Measurements from ENCODE around the gene PBX4. TPM values are rescaled to one million over a fixed set of nuclear protein-coding genes. Genes with fewer than 3 reads are reported as not detected.
A peak's percentile ranks its signal among the peaks of the same experiment; 100 is the strongest.
"Not testable (repeated sequence)": the region's sequence is repeated elsewhere in the genome, so short reads cannot be mapped to it uniquely, and the experiment has no call there.

The PBX4 gene
- total and polyA plus RNA-seq, 2 experiments from 2014 or later: 3.2 to 4.3 TPM

- no peaks in the 10 kb centered on the region for H3K4me1 ChIP-seq (ENCODE audit: insufficient read depth)
- H4K20me1 ChIP-seq (ENCODE audit: insufficient read depth, poor library complexity, severe bottlenecking): no peaks in the 10 kb centered on the region
- H3K27ac ChIP-seq: no peak overlapping the region
- H3K9me2 ChIP-seq (replicated peaks; ENCODE audit: insufficient read depth): no peaks in the 10 kb centered on the region
- no peak for DNase-seq (ENCODE audit: low spot score)
- H3K36me3 ChIP-seq (replicated peaks; ENCODE audit: insufficient read depth, low read depth): no peaks in the 10 kb centered on the region
- H3K4me2 ChIP-seq: no peak overlapping the region
- no peak overlapping the region for H3K4me3 ChIP-seq
- H3K27me3 ChIP-seq: no peaks in the 10 kb centered on the region
- H3K79me2 ChIP-seq: no peaks in the 10 kb centered on the region
- 91% methylated on average over 10 of the region's 10 CpGs for WGBS (ENCODE audit: low lambda C conversion rate, missing lambda C conversion rate)
- H3K9me3 ChIP-seq (ENCODE audit: low read depth): no peaks in the 10 kb centered on the region
- TF ChIP-seq EZH2phosphoT487 (IDR thresholded peaks at IDR 0.05; ENCODE audit: low read depth, severe bottlenecking, unreplicated experiment) (no peak), CTCF (IDR thresholded peaks at IDR 0.05; ENCODE audit: poor library complexity) (no peak), EZH2 (IDR thresholded peaks at IDR 0.05; ENCODE audit: borderline replicate concordance) (no peak)
- H2AFZ ChIP-seq: no peak overlapping the region
Observed at GRCh38 chr19:19610376-19611202, 7.9 kb downstream of the PBX4 start.

- not testable (repeated sequence) for H3K4me2 ChIP-seq; H3K4me1 ChIP-seq (ENCODE audit: insufficient read depth); H3K36me3 ChIP-seq (replicated peaks; ENCODE audit: insufficient read depth, low read depth); H3K9me2 ChIP-seq (replicated peaks; ENCODE audit: insufficient read depth); H3K4me3 ChIP-seq; H3K79me2 ChIP-seq; H4K20me1 ChIP-seq (ENCODE audit: insufficient read depth, poor library complexity, severe bottlenecking); DNase-seq (ENCODE audit: low spot score); H3K27me3 ChIP-seq; H3K9me3 ChIP-seq (ENCODE audit: low read depth); H2AFZ ChIP-seq
- peak overlapping the region; percentile 67 for H3K27ac ChIP-seq
- WGBS (ENCODE audit: low lambda C conversion rate, missing lambda C conversion rate): 93% methylated on average over 8 of the region's 8 CpGs
Observed at GRCh38 chr19:19606686-19607085, 11.8 kb downstream of the PBX4 start.

GRCh38 chr19:19606021-19606420 is 12.5 kb downstream of the PBX4 start:
- H3K79me2 ChIP-seq: no peaks in the 10 kb centered on the region
- H3K27ac ChIP-seq: peak overlapping the region; percentile 67
- H3K4me1 ChIP-seq (ENCODE audit: insufficient read depth): no peaks in the 10 kb centered on the region
- H3K4me3 ChIP-seq: no peak overlapping the region
- TF ChIP-seq EZH2phosphoT487 (IDR thresholded peaks at IDR 0.05; ENCODE audit: low read depth, severe bottlenecking, unreplicated experiment): no peak
- no peak for TF ChIP-seq CTCF (IDR thresholded peaks at IDR 0.05; ENCODE audit: poor library complexity)
- no peak for TF ChIP-seq EZH2 (IDR thresholded peaks at IDR 0.05; ENCODE audit: borderline replicate concordance)
- H3K36me3 ChIP-seq (replicated peaks; ENCODE audit: insufficient read depth, low read depth): no peaks in the 10 kb centered on the region
- no peak overlapping the region for H3K4me2 ChIP-seq
- H3K27me3 ChIP-seq: no peaks in the 10 kb centered on the region
- 85% methylated on average over 1 of the region's 1 CpG for WGBS (ENCODE audit: low lambda C conversion rate, missing lambda C conversion rate)
- H3K9me3 ChIP-seq (ENCODE audit: low read depth): no peaks in the 10 kb centered on the region
- H4K20me1 ChIP-seq (ENCODE audit: insufficient read depth, poor library complexity, severe bottlenecking): no peaks in the 10 kb centered on the region
- H2AFZ ChIP-seq: no peak overlapping the region
- DNase-seq (ENCODE audit: low spot score): peak; percentile 63
- no peaks in the 10 kb centered on the region for H3K9me2 ChIP-seq (replicated peaks; ENCODE audit: insufficient read depth)

- Histone ChIP-seq H3K9me2 (replicated peaks; ENCODE audit: insufficient read depth) (no peaks in the 10 kb centered on the region), H3K4me2 (no peak overlapping the region), H4K20me1 (ENCODE audit: insufficient read depth, poor library complexity, severe bottlenecking) (no peaks in the 10 kb centered on the region), H3K79me2 (no peaks in the 10 kb centered on the region), H3K4me1 (ENCODE audit: insufficient read depth) (no peaks in the 10 kb centered on the region), H3K27me3 (no peaks in the 10 kb centered on the region), H2AFZ (no peak overlapping the region), H3K9me3 (ENCODE audit: low read depth) (no peaks in the 10 kb centered on the region), H3K36me3 (replicated peaks; ENCODE audit: insufficient read depth, low read depth) (no peaks in the 10 kb centered on the region), H3K4me3 (no peak overlapping the region), H3K27ac (no peak overlapping the region)
- no peak for TF ChIP-seq EZH2 (IDR thresholded peaks at IDR 0.05; ENCODE audit: borderline replicate concordance)
- TF ChIP-seq CTCF (IDR thresholded peaks at IDR 0.05; ENCODE audit: poor library complexity): no peak
- no peak for TF ChIP-seq EZH2phosphoT487 (IDR thresholded peaks at IDR 0.05; ENCODE audit: low read depth, severe bottlenecking, unreplicated experiment)
- WGBS (ENCODE audit: low lambda C conversion rate, missing lambda C conversion rate): 81% methylated on average over 3 of the region's 3 CpGs
- DNase-seq (ENCODE audit: low spot score): no peak
Observed at GRCh38 chr19:19602713-19603324, 15.7 kb downstream of the PBX4 start.

Data from hepatocyte (in vitro differentiated cells).